HG03103 (cell line): ENCODE measurements around the gene MGMT.

Experiments used
- ATAC-seq: cut with Tn5 transposase; IDR thresholded peaks from one replicate; pipeline ENCODE4 v1.9.1; 2021; ENCODE audit warnings: low read depth; ENCODE audit not compliant: unreplicated experiment

Gene MGMT

GRCh38 chr10:129780901-129781795, 314.1 kb downstream of the MGMT start:
- no peak for ATAC-seq

DNA sequence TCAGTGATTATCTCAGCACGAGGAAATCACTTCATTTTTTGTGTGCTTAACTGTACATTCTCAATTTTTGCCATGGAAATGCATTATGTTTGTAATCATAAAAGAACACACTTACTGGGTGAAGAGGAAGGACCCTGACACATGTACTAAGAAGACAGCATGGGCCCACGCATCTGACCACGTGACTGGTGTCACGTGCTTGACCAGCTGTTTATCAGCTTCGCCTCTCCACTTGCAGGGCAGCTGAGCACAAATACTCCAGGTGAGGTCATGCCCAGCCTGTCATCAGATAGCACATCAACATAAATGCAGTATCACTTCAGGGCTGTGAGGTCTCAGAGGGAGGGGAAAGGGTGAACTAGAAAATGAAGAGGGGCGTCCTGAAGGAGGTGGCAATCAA, 317.2 kb downstream of the MGMT start:
- ATAC-seq = no peak

- no peak for ATAC-seq
Observed at GRCh38 chr10:129784891-129785290, 317.9 kb downstream of the MGMT start.

GRCh38 chr10:129785536-129785981, 318.5 kb downstream of the MGMT start:
- no peak for ATAC-seq

GRCh38 chr10:129786216-129786615, 319.2 kb downstream of the MGMT start:
- no peak for ATAC-seq

- no peak for ATAC-seq
Observed at GRCh38 chr10:129787557-129787956, 320.5 kb downstream of the MGMT start.

GRCh38 chr10:129788215-129788614, 321.2 kb downstream of the MGMT start:
- ATAC-seq = no peak

- ATAC-seq = no peak
Observed at GRCh38 chr10:129790715-129791446, 323.8 kb downstream of the MGMT start.

DNA sequence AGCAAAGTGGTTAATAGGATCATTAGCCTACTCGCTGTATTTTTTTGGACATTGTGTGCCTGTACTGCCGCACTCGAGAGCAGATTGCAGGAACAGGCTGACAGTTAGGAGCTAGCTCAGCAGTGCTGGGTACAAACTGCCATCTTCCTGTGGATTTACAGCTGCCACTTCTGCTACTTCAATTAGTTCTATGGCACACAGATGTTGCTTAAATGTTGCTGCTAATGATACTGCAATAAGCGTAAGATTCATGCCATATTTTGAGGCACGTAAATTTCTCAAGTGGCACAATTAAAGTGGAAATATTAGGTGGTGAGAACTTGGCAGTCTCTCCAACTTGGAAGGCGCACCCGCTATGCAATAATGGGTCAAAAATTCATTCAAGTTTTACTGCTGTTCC, 325.1 kb downstream of the MGMT start:
- ATAC-seq = no peak

DNA sequence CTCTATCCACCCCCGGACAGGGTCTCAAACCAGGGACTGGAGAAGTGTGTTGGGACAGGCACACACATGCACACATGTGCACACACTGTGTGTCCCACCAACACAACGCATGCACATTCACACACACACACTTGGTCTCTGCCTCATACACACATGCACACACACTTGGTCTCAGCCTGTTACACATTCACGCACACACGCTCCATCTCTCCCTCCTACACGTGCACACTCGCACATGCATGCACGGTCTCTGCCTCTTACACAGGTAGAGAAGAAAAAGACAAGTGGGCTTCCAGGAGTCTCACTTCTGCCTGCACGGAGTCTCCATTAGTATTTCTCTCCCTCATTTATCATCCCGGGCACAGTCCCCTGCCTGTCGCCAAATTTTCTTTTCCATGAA, 325.8 kb downstream of the MGMT start:
- no peak for ATAC-seq

- no peak for ATAC-seq
Observed at GRCh38 chr10:129793479-129793878, 326.4 kb downstream of the MGMT start.

GRCh38 chr10:129793996-129794395, 327.0 kb downstream of the MGMT start:
- ATAC-seq = no peak

- no peak for ATAC-seq
Observed at GRCh38 chr10:129796710-129797420, 329.8 kb downstream of the MGMT start.

DNA sequence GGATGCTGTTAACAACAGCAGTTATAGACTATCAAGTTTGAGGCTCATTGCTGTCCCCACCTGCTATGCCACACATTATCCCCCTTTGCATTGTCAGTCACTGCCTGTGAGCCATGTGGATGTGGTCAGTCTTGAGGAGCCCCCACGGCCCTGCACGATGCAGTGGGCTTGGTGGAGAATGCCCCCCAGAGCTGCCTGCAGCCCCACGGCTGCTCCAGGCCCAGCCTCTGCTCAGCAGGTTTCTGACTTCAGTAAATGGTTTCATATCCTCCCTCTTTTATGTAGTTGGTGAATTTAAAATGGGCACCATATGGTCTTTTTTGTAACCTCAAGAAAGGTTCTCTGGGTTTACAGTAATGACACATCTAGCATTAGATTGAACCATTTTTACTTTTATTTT, 332.9 kb downstream of the MGMT start:
- no peak for ATAC-seq

GRCh38 chr10:129800796-129801340, 333.8 kb downstream of the MGMT start:
- ATAC-seq = no peak

DNA sequence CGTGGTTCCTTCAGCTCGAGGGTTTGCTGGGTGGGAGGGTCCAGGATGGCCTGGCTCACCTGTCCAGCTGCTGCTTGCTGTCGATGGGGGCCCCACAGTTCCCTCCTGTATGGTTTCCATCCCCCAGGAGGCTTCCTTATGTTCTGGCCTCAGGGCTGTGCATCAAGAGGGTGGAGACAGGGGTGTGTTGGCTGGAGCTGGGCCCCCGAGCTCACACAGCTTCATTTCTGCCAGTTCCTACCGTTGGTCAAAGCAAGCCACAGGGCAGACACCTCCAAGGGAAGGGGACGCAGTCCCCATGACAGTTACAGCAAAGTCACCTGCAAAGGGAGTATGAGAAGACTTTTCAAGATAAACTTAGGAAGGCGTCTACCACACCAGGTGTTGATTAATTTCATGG, 340.2 kb downstream of the MGMT start:
- ATAC-seq = no peak

DNA sequence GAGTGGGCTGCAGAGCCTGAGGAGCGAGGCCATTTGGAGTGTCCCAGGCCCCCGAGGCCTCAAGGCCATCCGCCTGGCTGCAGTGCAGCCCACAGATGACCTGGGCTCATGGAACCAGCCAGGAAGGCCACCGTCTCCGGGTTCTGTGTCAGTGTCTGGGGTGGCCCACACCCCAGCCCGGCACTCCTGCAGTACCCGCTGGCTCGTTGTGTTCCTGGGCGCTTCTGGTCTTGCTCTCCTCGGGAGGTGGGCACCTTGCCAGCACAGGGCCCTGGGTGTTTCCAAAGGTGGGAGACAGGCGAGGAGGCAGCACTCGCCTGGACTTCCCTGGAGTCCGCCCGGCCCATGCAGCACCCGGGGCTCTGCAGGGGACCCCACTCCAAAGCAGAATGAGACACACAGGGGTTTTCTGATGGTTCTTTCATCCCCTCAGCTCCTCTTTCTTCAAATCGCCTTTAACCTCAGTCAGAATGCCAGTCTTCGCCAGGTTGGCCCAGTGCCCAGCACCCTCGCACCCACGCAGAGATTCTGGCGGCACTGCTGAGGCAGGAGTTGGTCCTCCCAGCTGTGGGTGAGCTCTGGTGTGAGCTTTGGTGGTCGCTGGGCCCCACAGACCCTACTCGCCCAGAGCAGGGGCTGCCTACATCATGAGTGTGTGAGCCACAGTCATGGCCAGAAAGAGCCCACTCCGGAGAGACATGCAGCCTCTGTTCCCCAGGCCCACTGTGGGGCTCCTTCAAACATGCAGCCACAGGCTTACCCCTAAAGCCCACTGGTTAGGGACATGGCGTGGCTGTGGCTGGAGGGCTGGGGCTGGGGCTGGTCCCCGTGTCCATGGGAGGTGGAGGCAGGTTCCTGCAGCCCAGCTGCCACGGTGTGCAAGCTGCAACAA, 341.3 kb downstream of the MGMT start:
- ATAC-seq = no peak

DNA sequence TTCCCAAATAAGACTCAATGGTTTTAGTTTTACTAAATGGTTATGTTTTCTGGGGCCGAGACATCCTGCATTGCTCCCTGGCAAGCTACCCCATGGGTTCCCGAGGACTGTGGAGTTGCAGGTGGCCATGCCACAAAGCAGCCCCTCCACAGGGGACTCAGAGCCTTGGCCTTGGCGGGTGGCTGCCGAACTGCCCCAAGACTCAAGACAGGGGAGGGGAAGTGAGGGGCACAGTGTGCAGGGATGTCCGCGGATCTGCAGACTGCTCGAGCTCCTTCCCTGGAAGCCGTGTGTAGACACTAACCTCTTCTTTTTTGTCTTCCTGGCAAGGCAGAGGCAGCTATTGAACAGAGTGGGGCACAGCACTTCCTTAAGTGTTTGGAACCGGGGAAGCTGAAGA, 342.4 kb downstream of the MGMT start:
- no peak for ATAC-seq

GRCh38 chr10:129809841-129810240, 342.8 kb downstream of the MGMT start:
- ATAC-seq = no peak

GRCh38 chr10:129811208-129811607, 344.2 kb downstream of the MGMT start:
- no peak for ATAC-seq
